IMR-90 (cell line): Measurements from ENCODE around the gene CLEC4G.

Source experiments
- BHLHE40 ChIP-seq: fragments of 150-350 bp; IDR thresholded peaks from 2 replicates; pipeline ENCODE4 v1.6.1; 2016; ENCODE audit warnings: mild to moderate bottlenecking, low read depth, low read length
- CEBPB ChIP-seq: IDR thresholded peaks from 2 replicates; pipeline ENCODE4 v1.6.1; 2012; ENCODE audit warnings: low read depth, low read length, improper control_type of control experiment
- CHD1 ChIP-seq: IDR thresholded peaks from 2 replicates; pipeline ENCODE4 v1.6.1; 2012; ENCODE audit warnings: low read depth, low read length, improper control_type of control experiment
- CTCF ChIP-seq: conservative IDR thresholded peaks from 2 replicates; pipeline ENCODE4 v1.5.1; 2012; ENCODE audit warnings: mild to moderate bottlenecking, low read depth, low read length, improper control_type of control experiment
- FOS ChIP-seq: fragments of 150-350 bp; IDR thresholded peaks from 2 replicates; pipeline ENCODE4 v1.6.1; 2016; ENCODE audit warnings: low read depth, low read length
- MAFK ChIP-seq: IDR thresholded peaks from 2 replicates; pipeline ENCODE4 v1.6.1; 2012; ENCODE audit warnings: low read depth, low read length, improper control_type of control experiment
- MXI1 ChIP-seq: IDR thresholded peaks from 2 replicates; pipeline ENCODE4 v1.6.1; 2012; ENCODE audit warnings: low read depth, mild to moderate bottlenecking, low read length, moderate library complexity, borderline replicate concordance
- POLR2A ChIP-seq: IDR thresholded peaks from 2 replicates; pipeline ENCODE4 v1.6.1; 2012; ENCODE audit warnings: mild to moderate bottlenecking, low read depth, low read length
- RAD21 ChIP-seq: IDR thresholded peaks from 2 replicates; pipeline ENCODE4 v1.6.1; 2012; ENCODE audit warnings: low read length, improper control_type of control experiment
- RFX5 ChIP-seq: IDR thresholded peaks from 2 replicates; pipeline ENCODE4 v1.8.0; 2012; ENCODE audit warnings: low read depth, mild to moderate bottlenecking, low read length, moderate library complexity
- SMC3 ChIP-seq: fragments of 150-350 bp; IDR thresholded peaks from 2 replicates; pipeline ENCODE4 v1.6.1; 2016; ENCODE audit warnings: low read depth, mild to moderate bottlenecking, antibody characterized with exemption, low read length, moderate library complexity
- USF2 ChIP-seq: fragments of 150-350 bp; IDR thresholded peaks from 2 replicates; pipeline ENCODE4 v1.6.1; 2017; ENCODE audit warnings: mild to moderate bottlenecking, antibody characterized with exemption, low read length, low read depth

- TF ChIP-seq CHD1 (no peak), MXI1 (no peak), POLR2A (no peak), CTCF (no peak), RFX5 (no peak), SMC3 (no peak), MAFK (no peak), CEBPB (no peak), BHLHE40 (no peak), FOS (no peak), USF2 (no peak), RAD21 (no peak)
Observed at GRCh38 chr19:7757358-7757757, 25.4 kb upstream of the CLEC4G start.
